Measurements from ENCODE around the gene RNF19B. TPM values are rescaled to one million over a fixed set of nuclear protein-coding genes. Genes with fewer than 3 reads are reported as not detected.

RNF19B gene
- polyA plus RNA-seq, 4 donors = 15.4 to 18.0 (median 16.6) TPM

GRCh38 chr1:32971156-32971555, 6.5 kb upstream of the RNF19B start:
- no peak for DNase-seq (ENCODE audit: low read depth in 4 of 4, low spot score in 3 of 4)

DNA sequence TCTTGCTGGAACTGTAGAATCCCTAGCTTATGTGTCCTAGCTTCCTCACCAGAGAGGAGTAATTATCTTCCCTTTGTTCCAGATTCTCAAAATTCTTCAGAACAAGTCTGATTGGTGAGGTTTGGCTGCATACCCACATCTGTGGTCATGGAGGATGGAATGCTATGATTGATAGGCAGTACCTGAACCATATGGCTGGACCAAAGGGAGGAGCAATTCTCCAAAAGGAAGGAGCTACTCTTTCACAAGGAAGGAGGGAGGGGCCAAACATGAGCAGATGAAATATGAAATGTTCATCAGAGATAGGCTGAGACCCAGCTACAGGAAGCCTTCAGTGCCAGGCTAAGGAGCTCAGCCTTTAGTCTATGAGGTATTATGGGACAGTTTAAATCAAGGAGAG, 5.0 kb upstream of the RNF19B start:
- DNase-seq (ENCODE audit: low read depth in 4 of 4, low spot score in 3 of 4) = no peak

GRCh38 chr1:32967888-32968568, 3.4 kb upstream of the RNF19B start:
- DNase-seq (ENCODE audit: low read depth in 4 of 4, low spot score in 3 of 4) = no peak

- no peak for DNase-seq (ENCODE audit: low read depth in 4 of 4, low spot score in 3 of 4)
Observed at GRCh38 chr1:32966900-32967299, 2.3 kb upstream of the RNF19B start.

DNA sequence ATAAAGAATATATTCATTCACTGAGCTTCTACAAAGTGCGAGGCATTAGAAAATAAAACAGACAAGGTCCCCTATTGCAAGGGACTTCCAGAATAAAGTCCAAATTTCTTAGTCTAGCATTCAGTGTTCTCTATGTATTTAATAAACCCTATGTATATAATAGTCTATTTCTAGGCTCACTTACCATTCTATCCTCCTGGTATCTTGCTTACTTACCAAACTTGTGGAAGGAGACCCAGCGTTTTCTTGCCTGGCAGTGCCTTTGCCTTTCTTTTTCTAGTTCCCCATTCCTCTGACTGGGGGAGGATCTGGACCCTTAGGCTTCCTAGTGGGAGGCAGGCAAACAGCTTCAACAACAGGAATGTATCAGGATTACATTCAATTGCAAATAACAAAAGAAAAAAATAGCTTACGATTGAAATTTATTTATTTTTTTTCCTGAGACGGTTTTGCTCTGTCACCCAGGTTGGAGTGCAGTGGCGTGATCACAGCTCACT, 690 bp upstream of the RNF19B start:
- no peak for DNase-seq (ENCODE audit: low read depth in 4 of 4, low spot score in 3 of 4)

DNA sequence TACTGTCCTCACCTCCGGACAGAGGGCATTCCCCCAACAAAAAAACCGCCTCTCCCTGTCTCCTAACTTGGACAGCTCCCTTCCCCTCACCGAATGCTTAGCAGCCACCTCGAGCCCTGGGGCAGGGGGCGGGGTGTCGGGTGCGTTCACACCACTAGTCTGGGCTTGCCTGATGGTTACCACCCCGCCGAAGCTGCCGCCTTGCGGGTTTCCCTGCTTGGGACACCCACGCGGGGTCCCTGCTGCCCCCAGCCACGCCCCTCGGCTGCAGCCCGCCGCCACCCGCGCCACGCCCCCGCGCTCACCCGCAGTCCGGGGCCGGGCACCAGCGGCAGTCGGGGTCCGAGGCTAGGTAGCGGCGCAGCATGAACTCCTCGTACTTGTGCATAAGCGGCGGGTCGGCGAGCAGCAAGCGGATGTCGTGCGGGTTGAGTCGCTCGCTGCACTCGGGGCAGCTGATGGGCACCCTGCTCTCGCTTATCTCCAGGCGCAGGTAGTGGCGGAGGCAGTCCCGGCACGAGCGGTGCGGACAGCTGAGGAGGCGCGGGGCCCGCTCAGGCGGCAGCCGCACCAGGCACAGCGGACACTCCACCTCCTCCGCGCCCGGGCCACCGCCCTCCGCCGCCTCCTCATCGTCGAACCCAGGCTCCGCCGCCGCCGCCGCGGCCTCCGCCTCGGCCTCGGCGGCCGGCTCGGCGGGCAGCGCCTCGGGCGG, 706 bp downstream of the RNF19B start:
- DNase-seq (ENCODE audit: low read depth in 4 of 4, low spot score in 3 of 4) = no peak

DNA sequence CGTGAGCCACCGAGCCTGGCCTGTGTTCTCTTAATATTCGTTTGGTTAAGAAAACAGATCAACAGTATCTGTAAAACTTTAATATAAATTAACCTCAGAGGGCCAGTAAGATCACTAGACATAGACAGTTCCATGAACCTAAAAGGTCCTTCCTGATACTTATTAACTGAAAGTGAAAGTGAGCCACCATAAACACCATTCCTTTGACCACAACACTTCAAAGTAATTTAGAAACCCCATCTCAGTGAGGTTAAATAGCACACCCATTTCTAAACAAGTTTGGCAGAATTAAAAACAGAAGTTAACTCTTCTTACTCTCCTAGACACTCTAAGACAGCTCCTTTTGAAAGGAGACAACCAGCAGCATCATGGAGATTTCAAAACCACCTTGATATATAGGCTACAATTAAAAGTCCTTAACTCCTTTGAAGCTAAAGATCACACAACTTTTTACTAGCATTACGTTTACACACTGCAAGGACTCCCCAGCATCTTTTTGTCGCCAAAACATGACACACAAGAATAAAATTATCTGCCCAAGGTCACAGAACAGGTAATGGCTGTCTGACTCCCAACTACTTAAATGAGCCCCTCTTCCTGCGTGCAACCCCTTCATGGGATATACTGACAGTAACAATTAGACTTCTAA, 2.2 kb downstream of the RNF19B start:
- no peak for DNase-seq (ENCODE audit: low read depth in 4 of 4, low spot score in 3 of 4)

DNA sequence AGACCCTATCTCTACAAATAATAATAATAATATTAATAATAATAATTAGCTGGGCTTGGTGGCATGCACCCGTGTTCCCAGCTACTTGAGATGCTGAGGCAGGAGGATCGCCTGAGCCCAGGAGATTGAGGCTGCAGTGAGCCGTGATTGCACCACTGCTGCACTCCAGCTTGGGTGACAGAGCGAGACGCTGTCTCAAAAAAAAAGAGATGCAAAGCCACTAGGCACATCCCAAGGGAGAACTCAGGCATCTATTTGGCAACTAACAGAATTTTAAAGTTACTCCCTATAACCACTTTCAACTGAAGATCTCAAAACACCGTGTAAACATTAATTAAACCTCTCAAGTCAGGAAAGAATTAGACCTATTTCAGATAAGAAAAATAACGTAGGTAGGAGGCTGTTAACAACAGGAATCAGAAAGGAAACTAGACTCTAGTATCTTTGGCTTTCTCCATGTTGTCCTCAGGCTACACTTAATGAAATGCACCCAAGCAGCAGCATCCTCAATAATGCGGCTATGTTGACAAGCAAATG, 3.7 kb downstream of the RNF19B start:
- no peak for DNase-seq (ENCODE audit: low read depth in 4 of 4, low spot score in 3 of 4)

GRCh38 chr1:32960342-32960741, 4.3 kb downstream of the RNF19B start:
- no peak for DNase-seq (ENCODE audit: low read depth in 4 of 4, low spot score in 3 of 4)

GRCh38 chr1:32958827-32959226, 5.8 kb downstream of the RNF19B start:
- DNase-seq (ENCODE audit: low read depth in 4 of 4, low spot score in 3 of 4) = no peak

DNA sequence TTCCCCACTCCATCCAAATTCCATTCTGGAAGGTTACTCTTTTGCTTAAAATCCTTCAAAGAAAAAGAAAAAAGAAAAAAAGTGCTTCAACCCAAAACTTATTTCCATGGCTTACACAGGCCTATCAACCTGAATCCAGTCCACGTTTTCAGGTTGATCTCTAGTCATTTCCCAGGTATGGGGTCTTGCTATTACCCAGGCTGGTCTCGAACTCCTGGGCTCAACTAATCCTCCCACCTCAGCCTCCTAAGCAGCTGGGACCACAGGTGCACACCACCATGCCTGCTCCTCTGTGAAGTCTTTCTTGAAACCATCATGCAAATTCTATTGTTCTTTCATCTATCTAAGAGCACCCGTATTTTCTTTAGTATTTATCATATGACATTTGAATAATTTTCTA, 7.6 kb downstream of the RNF19B start:
- DNase-seq (ENCODE audit: low read depth in 4 of 4, low spot score in 3 of 4) = no peak

DNA sequence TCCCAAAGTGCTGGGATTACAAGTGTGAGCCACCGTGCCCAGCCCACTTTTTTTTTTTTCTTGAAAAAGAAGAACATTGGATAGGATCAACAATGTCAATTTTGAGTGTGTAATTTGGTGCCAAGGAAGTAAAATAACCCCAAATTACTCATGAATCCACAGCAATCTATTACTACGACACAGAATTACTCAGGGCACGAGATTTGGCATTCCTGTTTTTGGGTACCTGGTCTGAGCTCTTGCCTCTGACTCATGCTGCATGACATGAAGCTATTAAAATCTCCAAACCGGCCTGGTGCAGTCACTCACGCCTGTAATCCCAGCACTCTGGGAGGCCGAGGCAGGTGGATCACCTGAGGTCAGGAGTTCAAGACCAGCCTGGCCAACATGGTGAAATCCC, 10.4 kb downstream of the RNF19B start:
- DNase-seq (ENCODE audit: low read depth in 4 of 4, low spot score in 3 of 4) = no peak

GRCh38 chr1:32953495-32953894, 11.1 kb downstream of the RNF19B start:
- DNase-seq (ENCODE audit: low read depth in 4 of 4, low spot score in 3 of 4) = no peak

DNA sequence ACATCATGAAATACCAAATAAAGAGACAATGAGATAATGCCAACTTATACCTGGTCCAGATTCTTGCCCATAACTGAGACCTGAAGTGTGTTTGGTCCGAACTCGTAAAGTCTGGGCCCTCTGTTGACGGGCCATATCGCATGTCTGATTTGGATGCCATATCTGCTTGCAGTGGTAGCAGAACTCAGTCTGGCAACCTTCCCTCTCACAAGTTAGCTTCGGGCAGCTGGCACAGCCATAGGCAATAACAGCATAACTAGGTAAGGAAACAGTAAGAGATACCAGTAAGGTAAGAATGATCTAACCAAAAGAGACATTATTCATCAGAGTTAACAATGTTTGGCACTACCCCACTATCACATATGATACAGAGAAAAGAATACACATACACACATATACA, 15.1 kb downstream of the RNF19B start:
- DNase-seq (ENCODE audit: low read depth in 4 of 4, low spot score in 3 of 4) = no peak

DNA sequence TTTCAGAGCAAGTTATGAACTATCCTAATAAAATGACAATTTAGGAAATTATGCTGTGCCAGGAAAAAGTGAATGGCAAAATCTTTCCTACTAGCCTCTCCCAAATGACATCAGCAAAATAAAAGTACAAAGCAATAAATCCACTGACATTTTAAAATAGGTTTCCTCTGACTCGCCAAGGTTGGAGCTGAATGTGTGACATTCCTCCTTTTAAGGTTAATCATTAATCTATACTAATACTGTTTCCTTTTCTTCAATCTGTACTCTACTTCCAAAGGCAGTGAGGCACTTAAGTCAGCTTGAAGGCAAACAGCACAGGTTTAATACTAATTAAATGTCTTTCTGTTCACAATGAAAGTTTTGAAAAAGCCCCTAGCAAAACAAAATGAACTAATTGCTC, 15.7 kb downstream of the RNF19B start:
- DNase-seq (ENCODE audit: low read depth in 4 of 4, low spot score in 3 of 4) = no peak

DNA sequence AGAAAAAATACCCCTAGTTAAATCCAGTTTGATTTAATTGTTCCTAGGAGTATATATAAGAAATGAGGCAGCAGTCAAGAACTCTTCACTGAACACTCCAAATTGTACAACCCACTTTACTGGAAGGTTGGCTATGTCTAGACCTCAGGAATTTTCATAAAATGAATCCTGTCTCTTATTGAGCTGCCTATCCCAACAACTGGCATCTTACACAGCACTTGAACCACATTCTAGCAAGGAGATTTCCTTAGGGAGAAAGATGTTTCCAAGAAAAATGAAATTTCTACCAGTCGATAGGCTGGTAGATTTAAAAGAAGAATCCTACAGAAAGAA, 16.3 kb downstream of the RNF19B start:
- no peak for DNase-seq (ENCODE audit: low read depth in 4 of 4, low spot score in 3 of 4)

- no peak for DNase-seq (ENCODE audit: low read depth in 4 of 4, low spot score in 3 of 4)
Observed at GRCh38 chr1:32947669-32948389, 16.8 kb downstream of the RNF19B start.

DNA sequence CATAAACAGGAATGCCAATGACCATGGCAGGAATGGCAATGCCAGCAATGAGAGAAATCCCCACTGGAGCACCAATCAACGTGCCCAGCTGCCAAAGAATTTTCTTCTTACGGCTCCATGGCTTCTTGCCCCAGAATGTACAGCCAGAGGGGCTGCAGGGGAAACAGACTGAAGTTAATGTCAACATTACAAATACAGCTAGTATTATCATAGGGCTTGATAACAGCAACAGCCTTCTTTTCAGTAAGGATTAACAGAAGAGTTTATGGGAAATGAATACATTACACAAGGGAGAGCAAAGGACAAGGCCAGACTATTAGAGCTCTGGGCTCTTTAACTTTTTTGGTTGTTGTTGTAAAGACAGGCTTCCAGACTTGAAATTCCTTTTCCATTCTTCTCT, 18.2 kb downstream of the RNF19B start:
- no peak for DNase-seq (ENCODE audit: low read depth in 4 of 4, low spot score in 3 of 4)

DNA sequence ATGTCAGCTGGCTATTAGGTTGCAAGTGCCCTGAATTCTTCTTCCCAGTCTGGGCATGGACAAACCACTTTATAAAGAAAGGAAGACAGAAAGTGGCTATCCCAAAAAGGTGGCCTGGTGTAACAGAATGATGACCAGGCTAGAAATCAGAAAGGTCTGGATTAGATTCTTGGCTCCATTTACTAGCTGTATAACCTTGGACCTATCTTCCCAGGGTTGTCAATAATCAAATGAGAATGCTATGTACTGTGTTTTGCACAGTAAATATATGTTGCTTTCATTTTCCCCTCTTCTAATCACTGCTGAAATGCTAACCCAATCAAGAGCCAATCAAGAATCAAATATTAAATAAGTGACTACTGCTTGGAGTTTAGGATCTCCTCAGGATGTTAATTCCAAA, 20.4 kb downstream of the RNF19B start:
- DNase-seq (ENCODE audit: low read depth in 4 of 4, low spot score in 3 of 4) = no peak

- no peak for DNase-seq (ENCODE audit: low read depth in 4 of 4, low spot score in 3 of 4)
Observed at GRCh38 chr1:32939655-32940371, 24.8 kb downstream of the RNF19B start.

Data from left renal pelvis (tissue), 4 donors.